Stimulated activated naive CD8-positive, alpha-beta T cell treated with anti-CD3 and anti-CD28 coated beads, Interleukin-15, Interleukin-2, amounts not matched to agents 100 ng/mL and 50 ng/mL, for 24 hours (primary cell): ENCODE measurements around the gene ATP9A.
"Not testable (repeated sequence)": the region's sequence is repeated elsewhere in the genome, so short reads cannot be mapped to it uniquely, and the experiment has no call there.

Experiments
- H3K27ac Mint-ChIP-seq: one replicate; pipeline ENCODE4 v1.8.0; 2021; ENCODE audit warnings: mild to moderate bottlenecking, mixed read lengths
- H3K27me3 Mint-ChIP-seq: one replicate; pipeline ENCODE4 v1.8.0; 2021; ENCODE audit warnings: mixed read lengths
- H3K36me3 Mint-ChIP-seq: one replicate; pipeline ENCODE4 v1.8.0; 2021; ENCODE audit warnings: low read depth, mixed read lengths
- H3K4me1 Mint-ChIP-seq: one replicate; pipeline ENCODE4 v1.8.0; 2021; ENCODE audit warnings: low read depth, mixed read lengths
- H3K4me3 Mint-ChIP-seq: one replicate; pipeline ENCODE4 v1.8.0; 2021; ENCODE audit warnings: mild to moderate bottlenecking, mixed read lengths
- H3K9me3 Mint-ChIP-seq: one replicate; pipeline ENCODE4 v1.8.0; 2021; ENCODE audit warnings: mixed read lengths

ATP9A gene

GRCh38 chr20:51769976-51770615 lies 1.9 kb upstream of the ATP9A start:
- H3K4me1 Mint-ChIP-seq, result peaks cover 11% of the 10 kb centered on the region
- H3K27ac Mint-ChIP-seq, result no peak overlapping the region
- H3K4me3 Mint-ChIP-seq, result no peak overlapping the region
- no peaks in the 10 kb centered on the region for H3K9me3 Mint-ChIP-seq
- no peaks in the 10 kb centered on the region for H3K36me3 Mint-ChIP-seq
- H3K27me3 Mint-ChIP-seq, result peaks cover 32% of the 10 kb centered on the region

DNA sequence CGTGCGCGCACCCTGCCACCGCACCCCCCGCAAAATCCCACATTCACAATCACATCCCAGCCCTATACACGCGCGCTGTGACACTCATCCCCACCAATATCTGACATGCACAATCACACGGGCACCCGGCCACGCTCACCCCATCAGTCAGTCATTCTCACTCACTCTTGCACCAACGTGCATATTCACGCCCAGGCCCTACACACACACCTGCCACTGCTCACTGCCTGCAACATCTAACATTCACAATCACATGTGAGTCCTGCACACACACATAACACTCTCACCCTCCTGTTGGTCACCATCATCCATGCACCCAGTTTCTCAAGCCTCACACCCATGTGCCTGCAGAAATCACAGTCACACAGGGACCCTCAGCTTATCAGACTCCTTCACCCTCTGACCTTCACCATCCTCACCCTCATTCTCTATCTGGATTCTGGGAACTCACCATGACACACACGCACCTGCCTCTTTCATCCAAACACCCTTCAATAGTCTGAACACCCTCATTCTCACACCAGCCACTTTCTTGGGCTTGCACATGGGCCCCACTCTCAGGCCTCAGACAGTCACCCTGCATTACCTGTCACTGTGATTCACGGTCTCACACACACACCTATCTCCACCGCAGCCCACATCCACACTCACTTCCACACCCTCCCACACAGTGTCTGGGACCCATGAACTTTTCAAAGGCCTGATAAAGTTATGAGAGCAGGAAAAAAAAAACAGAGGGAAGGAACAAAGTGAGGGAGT lies 748 bp upstream of the ATP9A start:
- Mint-ChIP-seq H3K9me3 (no peaks in the 10 kb centered on the region), H3K27me3 (peaks cover 40% of the 10 kb centered on the region), H3K4me3 (peak overlapping the region; percentile 56), H3K27ac (peak overlapping the region; percentile 5), H3K36me3 (no peaks in the 10 kb centered on the region), H3K4me1 (peaks cover 11% of the 10 kb centered on the region)

GRCh38 chr20:51766994-51767866 lies 960 bp downstream of the ATP9A start:
- Mint-ChIP-seq H3K27me3 (peaks cover 40% of the 10 kb centered on the region), H3K9me3 (no peaks in the 10 kb centered on the region), H3K4me3 (peak overlapping the region; percentile 67), H3K36me3 (no peaks in the 10 kb centered on the region), H3K27ac (no peak overlapping the region), H3K4me1 (peaks cover 11% of the 10 kb centered on the region)

GRCh38 chr20:51765381-51765780 lies 2.8 kb downstream of the ATP9A start:
- peaks cover 37% of the 10 kb centered on the region for H3K27me3 Mint-ChIP-seq
- peaks cover 11% of the 10 kb centered on the region for H3K4me1 Mint-ChIP-seq
- H3K27ac Mint-ChIP-seq, H3K36me3 Mint-ChIP-seq, H3K9me3 Mint-ChIP-seq, H3K4me3 Mint-ChIP-seq: not testable (repeated sequence)

DNA sequence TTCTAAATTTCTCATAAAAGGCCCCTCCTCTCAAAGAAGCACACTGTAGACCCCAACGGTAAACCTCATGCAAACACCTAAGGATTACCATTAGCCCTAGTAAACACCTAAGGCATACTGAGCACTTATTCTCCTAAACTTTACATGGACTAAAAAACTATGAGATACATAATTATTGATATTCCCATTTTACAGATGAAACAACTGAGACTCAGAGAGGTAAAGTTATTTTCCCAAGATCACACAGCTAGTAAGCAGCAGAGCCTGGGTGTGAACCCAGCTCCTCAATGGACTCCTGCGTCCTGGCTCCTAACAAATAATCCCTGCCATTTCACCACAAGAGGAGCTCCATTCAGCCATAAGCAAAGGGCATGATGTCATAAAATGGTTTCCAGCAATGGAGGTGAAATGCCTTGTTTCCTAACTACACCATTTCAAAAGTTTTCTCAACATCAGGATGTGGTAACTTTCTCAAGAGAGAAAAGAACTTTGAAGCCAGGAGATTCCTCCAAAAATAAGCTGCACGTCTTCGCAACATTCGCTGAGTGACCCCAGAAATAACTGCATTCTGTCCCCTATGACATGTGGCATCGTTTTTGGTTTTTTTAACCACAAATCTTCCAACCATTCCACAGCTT lies 4.1 kb downstream of the ATP9A start:
- Mint-ChIP-seq H3K36me3 (no peaks in the 10 kb centered on the region), H3K9me3 (no peaks in the 10 kb centered on the region), H3K4me3 (no peak overlapping the region), H3K27ac (no peak overlapping the region), H3K27me3 (peaks cover 24% of the 10 kb centered on the region), H3K4me1 (peaks cover 8% of the 10 kb centered on the region)

DNA sequence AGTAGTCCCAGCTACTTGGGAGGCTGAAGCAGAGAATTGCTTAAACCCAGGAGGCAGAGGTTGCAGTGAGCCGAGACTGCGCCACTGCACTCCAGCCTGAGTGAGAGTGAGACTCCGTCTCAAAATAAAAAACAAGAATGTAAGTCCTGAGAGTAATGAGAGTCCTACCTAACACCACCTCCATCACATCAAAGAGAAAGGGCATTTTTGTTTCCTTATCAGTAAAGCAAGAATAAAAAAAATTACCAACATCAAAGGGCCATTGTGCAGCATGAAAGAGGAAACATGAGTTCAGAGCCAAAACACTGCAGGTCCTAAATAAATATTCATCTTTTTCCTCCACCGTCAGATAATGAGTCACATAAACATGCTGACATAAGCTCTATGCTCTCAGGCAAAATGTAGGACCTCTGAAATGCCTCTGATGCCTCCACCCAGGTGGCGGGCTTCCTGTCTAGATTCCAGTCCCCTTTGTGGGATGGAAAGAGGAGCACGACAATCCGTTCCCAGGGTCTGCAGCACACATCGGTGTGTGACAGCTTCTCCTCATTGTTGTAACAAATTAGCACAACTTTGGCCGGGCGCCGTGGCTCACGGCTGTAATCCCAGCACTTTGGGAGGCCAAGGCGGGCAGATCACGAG lies 7.2 kb downstream of the ATP9A start:
- no peaks in the 10 kb centered on the region for H3K9me3 Mint-ChIP-seq
- H3K27me3 Mint-ChIP-seq, result peaks cover 14% of the 10 kb centered on the region
- H3K27ac Mint-ChIP-seq, result no peak overlapping the region
- no peaks in the 10 kb centered on the region for H3K36me3 Mint-ChIP-seq
- H3K4me3 Mint-ChIP-seq, result no peak overlapping the region
- no peaks in the 10 kb centered on the region for H3K4me1 Mint-ChIP-seq

- Mint-ChIP-seq H3K27ac (no peak overlapping the region), H3K4me3 (no peak overlapping the region), H3K4me1 (no peaks in the 10 kb centered on the region), H3K27me3 (peaks cover 6% of the 10 kb centered on the region), H3K36me3 (no peaks in the 10 kb centered on the region), H3K9me3 (no peaks in the 10 kb centered on the region)
Observed at GRCh38 chr20:51759769-51760510, 8.2 kb downstream of the ATP9A start.

DNA sequence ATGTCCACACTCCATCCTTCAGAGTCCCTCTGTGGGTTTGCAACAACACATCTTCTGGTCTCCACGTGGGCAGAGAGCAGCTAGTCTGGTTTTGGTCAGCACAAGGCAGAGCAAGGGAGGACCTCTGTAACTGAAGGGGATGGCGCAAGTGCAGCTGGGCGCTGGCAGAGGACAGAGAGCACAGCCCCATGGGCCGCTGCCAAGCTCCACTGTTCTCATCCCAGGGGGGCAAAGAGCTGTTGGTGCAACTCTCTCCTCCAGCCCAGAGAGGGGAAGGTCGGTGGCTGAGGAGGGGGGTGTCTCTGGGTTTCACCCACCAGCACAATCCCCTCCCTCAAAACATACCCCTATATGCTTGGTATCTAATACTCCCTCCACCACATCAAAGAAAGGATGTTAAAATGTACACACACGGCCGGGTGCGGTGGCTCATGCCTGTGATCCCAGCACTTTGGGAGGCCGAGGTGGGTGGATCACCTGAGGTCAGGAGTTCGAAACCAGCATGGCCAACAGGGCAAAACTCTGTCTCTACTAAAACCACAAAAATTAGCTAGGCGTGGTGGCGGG lies 9.1 kb downstream of the ATP9A start:
- H3K9me3 Mint-ChIP-seq, result no peaks in the 10 kb centered on the region
- no peaks in the 10 kb centered on the region for H3K4me1 Mint-ChIP-seq
- no peak overlapping the region for H3K27ac Mint-ChIP-seq
- no peak overlapping the region for H3K4me3 Mint-ChIP-seq
- peaks cover under 1% of the 10 kb centered on the region for H3K27me3 Mint-ChIP-seq
- no peaks in the 10 kb centered on the region for H3K36me3 Mint-ChIP-seq

- Mint-ChIP-seq H3K9me3 (no peaks in the 10 kb centered on the region), H3K27ac (no peak overlapping the region), H3K4me1 (no peaks in the 10 kb centered on the region), H3K4me3 (no peak overlapping the region), H3K36me3 (no peaks in the 10 kb centered on the region), H3K27me3 (no peaks in the 10 kb centered on the region)
Observed at GRCh38 chr20:51757226-51757625, 11.0 kb downstream of the ATP9A start.

GRCh38 chr20:51756653-51757052 lies 11.5 kb downstream of the ATP9A start:
- Mint-ChIP-seq H3K4me3 (no peak overlapping the region), H3K9me3 (no peaks in the 10 kb centered on the region)

GRCh38 chr20:51753220-51753619 lies 15.0 kb downstream of the ATP9A start:
- H3K4me1 Mint-ChIP-seq, H3K4me3 Mint-ChIP-seq, H3K27me3 Mint-ChIP-seq, H3K9me3 Mint-ChIP-seq, H3K27ac Mint-ChIP-seq, H3K36me3 Mint-ChIP-seq: not testable (repeated sequence)

More at GRCh38 chr20:51756653-51757052, 11.5 kb downstream of the ATP9A start:
- Mint-ChIP-seq H3K36me3 (no peaks in the 10 kb centered on the region), H3K27me3 (no peaks in the 10 kb centered on the region), H3K4me1 (no peaks in the 10 kb centered on the region), H3K27ac (no peak overlapping the region)

GRCh38 chr20:51752343-51752951 lies 15.7 kb downstream of the ATP9A start:
- Mint-ChIP-seq H3K4me3 (no peak overlapping the region), H3K4me1 (peaks cover 5% of the 10 kb centered on the region), H3K27ac (no peak overlapping the region), H3K27me3 (peaks cover 3% of the 10 kb centered on the region), H3K36me3 (no peaks in the 10 kb centered on the region), H3K9me3 (no peaks in the 10 kb centered on the region)

GRCh38 chr20:51750770-51751388 lies 17.3 kb downstream of the ATP9A start:
- Mint-ChIP-seq H3K27ac (no peak overlapping the region), H3K36me3 (no peaks in the 10 kb centered on the region), H3K27me3 (peaks cover 4% of the 10 kb centered on the region), H3K9me3 (no peaks in the 10 kb centered on the region), H3K4me3 (no peak overlapping the region), H3K4me1 (peaks cover 5% of the 10 kb centered on the region)
